HK-2 (cell line): ENCODE results near the gene FSD1.
"Not testable (repeated sequence)": the region's sequence is repeated elsewhere in the genome, so short reads cannot be mapped to it uniquely, and the experiment has no call there.

ENCODE experiments used
- DNase-seq: peaks from one replicate; pipeline ENCODE4 v3.0.0-alpha.2; 2018; ENCODE audit not compliant: unreplicated experiment

Gene FSD1

GRCh38 chr19:4284974-4285373, 19.4 kb upstream of the FSD1 start:
- no peak for DNase-seq

DNA sequence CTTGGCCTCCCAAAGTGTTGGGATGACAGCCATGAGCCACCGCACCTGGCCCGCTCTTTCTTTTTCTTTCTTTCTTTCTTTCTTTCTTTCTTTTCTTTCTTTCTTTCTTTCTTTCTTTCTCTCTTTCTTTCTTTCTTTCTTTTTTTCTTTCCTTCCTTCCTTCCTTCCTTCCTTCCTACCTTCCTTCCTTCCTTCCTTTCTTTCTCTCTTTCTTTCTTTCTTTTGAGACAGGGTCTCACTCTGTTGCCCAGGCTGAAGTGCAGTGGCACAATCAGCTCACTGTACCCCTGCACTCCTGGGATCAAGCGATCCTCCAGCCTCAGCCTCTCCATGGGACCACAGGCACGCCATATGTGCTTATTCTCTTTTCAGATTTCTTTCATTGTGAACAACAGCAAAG, 18.3 kb upstream of the FSD1 start:
- not testable (repeated sequence) for DNase-seq

- no peak for DNase-seq
Observed at GRCh38 chr19:4288091-4288777, 16.2 kb upstream of the FSD1 start.

- DNase-seq, result no peak
Observed at GRCh38 chr19:4291184-4291732, 13.1 kb upstream of the FSD1 start.

DNA sequence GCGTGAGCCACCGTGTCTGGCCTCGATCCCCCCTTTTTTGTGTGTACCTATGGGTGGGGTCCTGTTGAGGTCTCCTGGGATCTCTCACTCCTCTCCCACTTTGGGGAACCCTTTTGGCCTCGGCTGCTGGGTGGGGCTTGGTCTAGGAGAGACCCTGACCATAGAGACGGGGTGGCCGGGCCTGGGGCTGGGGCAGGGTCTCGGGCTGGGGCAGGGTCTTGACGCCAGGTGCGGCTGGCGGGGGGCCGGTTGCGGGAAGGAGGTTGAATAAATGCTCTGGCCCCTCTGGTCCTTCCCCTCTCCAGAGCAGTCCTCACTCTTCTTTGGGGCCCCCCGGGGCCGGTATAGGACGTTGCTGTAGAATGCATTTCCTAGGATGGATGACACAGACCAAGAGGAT, 11.9 kb upstream of the FSD1 start:
- no peak for DNase-seq

- DNase-seq, result no peak
Observed at GRCh38 chr19:4294389-4294788, 10.0 kb upstream of the FSD1 start.

DNA sequence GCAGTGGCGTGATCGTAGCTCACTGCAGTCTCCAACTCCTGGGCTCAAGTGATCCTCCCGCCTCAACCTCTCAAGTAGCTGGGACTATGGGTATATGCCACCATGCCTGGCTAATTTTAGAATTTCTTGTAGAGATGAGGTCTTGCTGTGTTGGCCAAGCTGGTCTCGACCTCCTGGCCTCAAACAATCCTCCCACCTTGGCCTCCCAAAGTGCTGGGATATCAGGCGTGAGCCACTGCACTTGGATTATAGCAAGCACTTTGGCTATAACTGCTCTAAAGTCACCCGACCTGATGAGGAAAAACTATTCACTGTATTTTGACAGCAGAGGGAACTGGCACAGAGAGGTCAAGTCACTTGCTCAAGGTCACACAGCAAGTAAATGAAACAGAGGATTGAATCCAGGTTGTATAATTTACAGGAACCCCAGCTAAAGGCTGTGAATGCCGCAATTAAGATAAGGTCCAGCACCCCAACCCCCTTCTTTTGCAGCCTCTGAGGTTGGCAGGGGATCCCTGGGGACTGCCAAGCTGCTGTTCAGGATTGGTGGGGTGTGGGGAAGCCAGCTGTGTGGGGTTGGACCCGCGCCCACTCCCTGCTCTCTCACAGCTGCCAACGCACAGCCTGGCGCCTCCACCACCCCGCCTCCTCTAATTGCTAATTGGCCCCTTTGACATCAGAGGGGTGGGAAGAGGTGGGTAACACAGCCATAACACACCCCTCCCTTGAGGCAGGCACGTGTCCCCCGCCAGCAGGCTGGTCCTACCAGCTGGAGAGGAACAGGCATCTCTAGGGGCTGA, 8.2 kb upstream of the FSD1 start:
- DNase-seq, result no peak

GRCh38 chr19:4297901-4298809, 6.2 kb upstream of the FSD1 start:
- no peak for DNase-seq

DNA sequence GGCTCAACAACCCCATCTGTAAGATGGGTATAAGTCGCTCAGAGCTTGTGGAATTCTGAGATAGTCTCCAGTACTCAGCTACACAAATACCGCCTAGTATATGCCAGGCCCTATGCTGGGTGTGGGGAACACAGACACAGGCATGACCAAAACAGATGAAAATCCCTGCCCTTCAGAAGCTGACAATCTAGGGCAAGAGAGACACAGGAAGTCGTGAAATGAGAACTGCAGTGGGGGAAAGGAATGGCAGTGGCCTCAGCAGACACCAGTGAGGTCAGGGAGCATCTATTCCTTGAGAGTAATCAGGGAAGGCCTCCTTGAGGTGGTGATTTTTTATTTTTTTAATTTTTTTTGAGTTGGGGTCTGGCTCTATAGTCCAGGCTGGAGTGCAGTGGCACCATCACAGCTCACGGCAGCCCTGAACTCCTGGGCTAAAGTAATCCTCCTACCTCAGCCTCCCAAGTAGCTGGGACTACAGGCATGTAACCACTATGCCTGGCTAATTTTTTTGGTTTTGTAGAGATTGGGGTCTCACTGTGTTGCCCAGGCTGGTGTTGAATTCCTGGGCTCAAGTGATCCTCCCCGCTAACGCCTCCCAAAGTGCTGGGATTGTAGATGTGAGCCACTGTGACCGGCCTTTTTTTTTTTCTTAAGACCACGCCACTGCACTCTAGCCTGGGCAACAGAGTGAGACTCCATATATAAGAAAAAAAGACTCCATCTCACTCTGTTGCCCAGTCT, 5.4 kb upstream of the FSD1 start:
- DNase-seq, result no peak

DNA sequence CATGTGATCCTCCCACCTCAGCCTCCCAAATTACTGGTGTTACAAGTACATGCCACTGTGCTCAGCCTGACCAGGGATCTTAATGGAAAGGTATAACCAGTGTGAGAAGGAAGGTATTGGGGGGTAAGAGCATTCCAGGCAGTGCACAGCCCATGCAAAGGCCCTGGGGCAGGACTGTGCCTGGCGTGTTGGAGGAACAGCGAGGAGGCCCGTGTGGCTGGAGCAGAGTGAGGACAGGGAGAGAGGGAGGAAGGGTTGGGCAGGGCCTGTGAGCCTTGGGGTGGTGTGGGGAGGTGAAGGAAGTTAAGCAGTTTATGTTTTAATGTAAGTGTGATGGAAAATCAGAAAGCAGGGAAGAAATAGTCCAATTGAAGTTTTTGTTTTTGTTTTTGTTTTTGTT, 3.8 kb upstream of the FSD1 start:
- no peak for DNase-seq

DNA sequence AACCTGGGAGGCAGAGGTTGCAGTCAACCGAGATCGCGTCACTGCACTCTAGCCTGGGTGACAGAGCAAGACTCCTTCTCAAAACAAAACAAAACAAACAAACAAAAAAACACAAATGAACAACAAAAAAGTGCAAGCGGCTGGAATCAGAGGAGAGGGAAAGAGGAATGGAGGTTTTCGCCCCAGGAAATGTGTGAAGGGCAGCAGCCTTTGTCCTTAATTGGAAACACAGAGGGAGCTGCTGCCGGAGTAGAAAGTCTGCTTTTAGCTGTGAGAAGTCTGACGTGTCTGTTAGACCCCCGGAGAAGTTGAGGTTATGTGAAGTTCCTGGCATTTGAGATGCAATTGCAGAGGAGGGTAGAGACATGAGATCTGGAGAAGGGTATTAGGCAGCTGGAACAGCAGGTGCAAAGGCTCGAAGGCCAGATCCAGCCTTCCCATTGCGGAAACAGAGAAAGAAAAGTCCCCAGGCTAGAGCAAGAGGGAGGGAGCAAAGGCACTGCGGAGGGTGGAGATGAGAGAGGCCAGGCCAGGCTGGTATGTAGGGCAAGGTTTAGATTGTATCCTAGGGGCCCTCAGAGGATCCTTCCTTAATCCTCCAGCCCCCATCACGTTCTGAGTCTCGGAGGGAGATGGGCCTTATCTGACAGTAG, 2.7 kb upstream of the FSD1 start:
- DNase-seq, result no peak

DNA sequence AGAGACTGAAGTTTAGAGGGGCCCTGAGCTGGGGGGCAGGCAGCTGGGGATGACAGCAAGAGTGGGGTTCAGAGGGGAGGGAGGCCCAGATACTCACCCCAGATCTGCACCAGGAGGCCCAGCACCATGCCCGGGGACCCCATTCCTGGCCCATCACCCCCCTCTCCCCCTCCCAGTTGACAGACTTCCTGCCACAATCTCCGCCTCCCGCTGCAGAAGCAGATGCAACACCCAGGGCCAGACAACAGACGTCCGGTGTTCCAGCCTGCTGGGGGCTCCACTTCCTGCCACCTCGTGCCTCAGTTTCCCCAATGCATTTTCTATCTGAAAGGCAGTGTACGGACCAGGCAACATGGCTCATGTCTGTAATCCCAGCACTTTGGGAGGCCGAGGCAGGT, 2.2 kb upstream of the FSD1 start, which contains the start of gene TMIGD2:
TSS of gene TMIGD2 (minus strand) at position 147 of the 398 bp plus-strand sequence. CDS start at position 143, 4 bp downstream.
- DNase-seq, result no peak

DNA sequence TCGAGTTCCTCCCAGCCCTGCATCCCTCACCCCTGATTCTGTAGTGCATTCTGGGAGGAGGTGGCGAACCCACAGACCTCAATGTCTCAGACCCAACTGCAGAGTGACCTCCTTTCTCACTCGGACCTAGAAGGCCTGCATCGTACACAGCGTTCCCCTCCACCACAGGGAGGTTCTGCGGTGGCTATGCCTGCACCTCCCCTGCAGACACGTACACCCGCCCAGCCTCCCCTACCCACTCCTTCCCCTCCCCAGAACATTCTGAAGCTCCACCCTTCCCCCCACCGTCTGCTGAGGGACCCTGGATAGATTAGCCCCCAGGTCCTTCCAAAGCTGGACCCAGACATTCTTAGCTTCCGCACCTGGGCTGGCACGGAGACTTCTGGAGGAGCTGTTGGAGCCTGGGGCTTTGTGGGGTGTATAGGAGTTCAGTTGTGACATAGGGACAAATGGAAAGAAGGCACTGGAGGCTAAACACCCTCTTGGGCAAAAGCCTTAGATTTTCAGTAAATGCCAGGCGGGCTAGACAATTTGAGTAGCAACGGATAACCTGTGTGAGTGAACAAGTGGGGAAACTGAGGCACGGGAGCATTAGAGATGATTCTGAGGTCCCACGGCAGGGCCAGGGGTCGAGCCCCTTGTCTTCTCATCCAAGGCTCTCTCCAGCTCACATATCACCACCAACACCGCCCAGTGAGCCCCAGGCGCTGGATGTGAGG, 420 bp upstream of the FSD1 start:
- no peak for DNase-seq

GRCh38 chr19:4305257-4305612, 837 bp downstream of the FSD1 start:
- no peak for DNase-seq

DNA sequence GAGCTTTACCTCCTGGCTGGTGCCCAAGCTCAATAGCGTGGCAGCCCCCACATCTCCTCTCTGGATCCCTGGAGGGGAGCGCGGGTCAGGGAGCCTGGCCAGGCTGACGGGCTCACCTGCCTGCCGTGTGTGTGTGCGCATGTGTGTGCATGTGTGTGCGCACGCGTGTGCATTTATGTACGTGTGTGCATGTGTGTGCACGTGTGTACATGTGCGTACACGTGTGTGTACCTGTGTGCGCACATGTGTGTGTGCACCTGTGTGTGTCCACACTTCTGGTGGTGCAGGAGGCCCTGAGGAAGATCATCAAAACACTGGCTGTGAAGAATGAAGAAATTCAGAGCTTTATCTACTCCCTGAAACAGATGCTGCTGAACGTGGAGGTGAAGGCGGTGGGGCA, 1.3 kb downstream of the FSD1 start:
- DNase-seq, result no peak

- no peak for DNase-seq
Observed at GRCh38 chr19:4310247-4311121, 6.1 kb downstream of the FSD1 start.

DNA sequence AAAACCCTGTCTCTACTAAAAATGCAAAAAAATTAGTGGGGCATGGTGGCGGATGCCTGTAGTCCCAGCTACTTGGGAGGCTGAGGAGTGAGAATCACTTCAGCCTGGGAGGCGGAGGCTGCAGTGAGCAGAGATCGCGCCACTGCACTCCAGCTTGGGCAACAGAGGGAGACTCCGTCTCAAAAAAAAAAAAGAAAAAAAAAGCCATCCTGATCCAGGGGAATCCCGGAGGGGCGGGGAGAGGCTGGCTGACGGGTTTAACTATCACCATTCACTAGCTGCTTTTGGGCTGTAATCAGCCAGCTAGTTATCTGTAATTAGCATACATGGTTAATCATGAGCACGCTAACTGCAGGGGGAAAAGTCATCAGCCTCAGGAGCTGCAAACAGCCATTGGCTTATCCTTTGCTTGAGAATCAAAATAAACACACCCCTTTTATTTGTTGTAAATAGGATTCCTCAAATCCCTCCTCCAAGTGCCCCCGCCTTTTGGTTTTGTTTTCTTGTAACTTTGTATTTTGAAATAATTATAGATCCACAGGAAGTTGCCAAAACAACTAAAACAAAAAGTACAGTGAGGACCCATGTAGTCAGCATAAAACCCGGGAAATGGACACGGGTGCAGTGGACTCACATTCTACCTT, 9.6 kb downstream of the FSD1 start:
- no peak for DNase-seq

- no peak for DNase-seq
Observed at GRCh38 chr19:4316956-4317355, 12.6 kb downstream of the FSD1 start.

DNA sequence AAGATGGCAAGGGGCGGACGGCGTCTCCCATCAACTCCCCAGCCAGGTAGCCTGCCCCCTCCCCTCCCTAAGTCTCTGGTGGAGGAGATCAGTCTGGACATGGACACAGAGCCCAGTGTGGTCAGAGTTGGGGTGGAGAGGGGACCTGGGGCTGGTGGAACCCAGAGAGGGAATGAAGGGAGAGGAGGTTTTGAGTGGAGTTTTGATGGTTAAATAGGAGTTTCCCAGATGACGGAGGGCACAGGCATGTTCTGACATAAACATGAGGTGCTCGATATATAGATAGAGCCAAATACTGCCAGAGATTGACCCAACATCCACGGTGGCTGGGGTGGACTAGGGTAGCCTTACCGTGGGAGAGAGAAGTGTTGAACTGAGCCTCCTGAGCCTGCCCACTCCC, 14.1 kb downstream of the FSD1 start:
- no peak for DNase-seq
